SK-N-MC (cell line): Measurements from ENCODE around the gene BRSK2.

Source experiments
- EZH2 ChIP-seq: fragments of 200-600 bp; sonication (generic); IDR thresholded peaks from one replicate; pipeline ENCODE4 v1.6.1; 2017; ENCODE audit warnings: antibody characterized with exemption
- FOXP2 ChIP-seq: optimal IDR thresholded peaks from 2 replicates; pipeline ENCODE3; 2011; ENCODE audit warnings: mild to moderate bottlenecking, moderate library complexity; ENCODE audit not compliant: insufficient read depth; ENCODE audit errors: extremely low read length, control extremely low read depth

- no peak for TF ChIP-seq EZH2
- no peak for TF ChIP-seq FOXP2
Observed at GRCh38 chr11:1486054-1486825, 96.5 kb downstream of the BRSK2 start, which contains the start of gene MOB2.
